T-helper 2 cell treated with Interferon-gamma antibody and Interleukin-4, amounts not matched to agents 100 ng/mL and 5 ng/mL, for 36 hours (primary cell): Measurements from ENCODE around the gene MICAL2. TPM values are rescaled to one million over a fixed set of nuclear protein-coding genes. Genes with fewer than 3 reads are reported as not detected.

Source experiments
- intact Hi-C: fragments of 100-400 bp; cut with micrococcal nuclease; formaldehyde crosslinking; loops from one replicate; pipeline ENCODE4 v1.15.1; 2023
- total RNA-seq: library from RNA; stranded (reverse); gene quantifications from 2 replicates; pipeline ENCODE4 v1.2.3, GENCODE V29; 2022

MICAL2 gene
- total RNA-seq, 1 donor from 2014 or later = 95.7 TPM

GRCh38 chr11:12295943-12296342 is 185.6 kb downstream of the MICAL2 start:
- intact Hi-C loops = no loop called here

DNA sequence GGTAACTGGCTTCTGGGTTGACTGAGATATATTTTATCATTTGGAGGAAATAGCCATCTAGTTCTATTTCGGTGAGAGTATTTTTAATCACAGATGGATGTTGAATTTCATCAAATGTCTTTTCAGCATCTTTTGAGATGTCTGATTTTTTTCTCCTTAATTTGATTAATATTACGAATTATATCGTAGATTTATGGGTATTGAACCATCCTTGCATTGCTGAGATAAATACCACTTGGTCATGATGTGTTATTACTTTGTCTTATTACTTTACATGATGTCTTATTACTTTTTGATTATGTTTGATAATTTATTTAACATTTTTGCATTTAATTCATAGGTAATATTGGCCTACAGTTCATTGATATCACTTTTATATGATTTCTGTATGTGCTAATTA is 188.2 kb downstream of the MICAL2 start:
- intact Hi-C loops = no loop called here

- intact Hi-C loops = no loop called here
Observed at GRCh38 chr11:12301379-12301778, 191.0 kb downstream of the MICAL2 start.

- intact Hi-C loops = no loop called here
Observed at GRCh38 chr11:12303421-12304149, 193.2 kb downstream of the MICAL2 start.

DNA sequence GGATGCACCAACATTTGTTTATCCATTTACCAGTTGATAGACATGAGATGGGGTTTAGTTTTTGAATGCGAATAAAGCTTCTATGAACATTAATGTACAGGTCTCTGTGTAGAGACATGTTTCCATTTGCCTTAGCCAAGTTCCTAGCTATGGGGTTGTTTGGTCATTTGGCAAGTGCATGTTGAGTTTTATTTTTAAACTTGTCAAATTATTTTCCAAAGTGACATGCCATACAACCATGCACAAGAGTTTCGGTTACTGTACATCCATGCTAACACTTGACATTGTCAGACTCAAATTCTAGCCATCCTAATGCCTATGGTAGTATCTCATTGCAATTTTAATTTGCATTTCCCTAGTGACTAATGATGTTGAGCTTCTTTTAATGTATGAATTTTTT is 196.4 kb downstream of the MICAL2 start:
- intact Hi-C loops = no loop called here

- intact Hi-C loops = no loop called here
Observed at GRCh38 chr11:12312132-12312531, 201.7 kb downstream of the MICAL2 start.

Other genes with a start within 250 kb of the MICAL2 start
- gene DKK3, start 102.0 kb upstream of the MICAL2 start, total RNA-seq = not detected in 2 replicates